ENCODE results near the gene NR6A1. TPM values are rescaled to one million over a fixed set of nuclear protein-coding genes. Genes with fewer than 3 reads are reported as not detected.
A peak's percentile ranks its signal among the peaks of the same experiment; 100 is the strongest.

The NR6A1 gene
- total and polyA plus RNA-seq, 2 of the 8 experiments (the other 6 are each of a cell fraction or from before 2014, with no cell fraction given), result 93.2 to 237 TPM

- Histone ChIP-seq H3K18ac (ENCODE audit: extremely low read depth, low read length) (no peak overlapping the region), H4K8ac (ENCODE audit: extremely low read depth, insufficient read depth, low read length) (no peak overlapping the region), H3K9me3 (ENCODE audit: insufficient read depth in 2 of 2, low read depth in 1 of 2, low read length in 1 of 2) (no peaks in the 10 kb centered on the region), H2BK5ac (ENCODE audit: low read depth, low read length) (peak overlapping the region; percentile 87; the same call in 1 of the 2 replicates), H2BK20ac (ENCODE audit: low read length) (no peak overlapping the region), H2BK12ac (ENCODE audit: low read depth, low read length) (0 out of 2 replicates have a peak overlapping the region, but pooled peaks have one; percentile 88), H3K36me3 (ENCODE audit: control insufficient read depth in 2 of 4, insufficient read depth in 4 of 4, low read length in 3 of 4) (no peaks in the 10 kb centered on the region), H3K14ac (ENCODE audit: insufficient read length) (peak overlapping the region; percentile 40), H3K27ac (ENCODE audit: low read depth, low read length) (no peak overlapping the region), H2BK120ac (replicated peaks; ENCODE audit: low read depth, low read length) (no peak overlapping the region), H3K4me2 (ENCODE audit: insufficient read depth in 1 of 2, low read depth in 2 of 2, low read length in 2 of 2) (no peak overlapping the region), H3K4me1 (replicated peaks in 1 of 4; ENCODE audit: control insufficient read depth in 3 of 4, insufficient read depth in 4 of 4, low read length in 3 of 4) (peaks cover 0 to 5% (median 0%) of the 10 kb centered on the region in 4 experiments; a peak in 2 of 7 replicates), H2AFZ (ENCODE audit: low read length) (no peak overlapping the region), H3K4me3 (ENCODE audit: extremely low read depth in 1 of 4, insufficient read depth in 2 of 4, low read depth in 3 of 4, low read length in 4 of 4) (no peak overlapping the region), H3K9ac (replicated peaks in 1 of 4; ENCODE audit: extremely low read depth in 1 of 4, low read depth in 3 of 4, low read length in 3 of 4) (no peak overlapping the region), H2AK5ac (ENCODE audit: low read depth, low read length) (peak overlapping the region; percentile 95), H3K4ac (replicated peaks; ENCODE audit: insufficient read length, low read depth, low read length) (no peak overlapping the region), H4K5ac (ENCODE audit: insufficient read length, low read depth, low read length) (no peak overlapping the region), H4K91ac (replicated peaks; ENCODE audit: insufficient read length, low read length) (no peak overlapping the region), H3K56ac (replicated peaks; ENCODE audit: insufficient read length, low read depth, low read length) (no peak overlapping the region), H4K20me1 (replicated peaks in 1 of 2; ENCODE audit: control insufficient read depth in 1 of 2, insufficient read depth in 2 of 2, low read length in 2 of 2) (peaks cover 1 to 5% of the 10 kb centered on the region in 2 experiments), H2BK15ac (ENCODE audit: low read length) (peak overlapping the region; percentile 61; the same call in 1 of the 2 replicates), H3K79me1 (ENCODE audit: low read depth, low read length) (peaks cover 6% of the 10 kb centered on the region), H3K23ac (ENCODE audit: insufficient read length) (no peak overlapping the region), H3K79me2 (ENCODE audit: control insufficient read depth in 1 of 2, insufficient read depth in 2 of 2, low read length in 2 of 2) (peaks cover 0 to 85% of the 10 kb centered on the region in 2 experiments; a peak in 2 of 4 replicates), H3K23me2 (ENCODE audit: low read depth, low read length) (no peaks in the 10 kb centered on the region), H3K27me3 (replicated peaks in 1 of 4; ENCODE audit: control insufficient read depth in 3 of 4, extremely low read depth in 1 of 4, insufficient read depth in 3 of 4, low read length in 3 of 4) (no peaks in the 10 kb centered on the region)
- POLR2A ChIA-PET (ENCODE audit: partially characterized antibody), result interaction anchor here (1.5 kb wide), 1 partner anchor 25 kb away, joined by 4 read pairs; no protein-coding TSS in a partner anchor
- 80% methylated on average over 4 of the region's 4 CpGs; no CpG with 5 or more reads in 1 of the 2 experiments for WGBS, 2 experiments (ENCODE audit: extremely low coverage in 1 of 2, insufficient coverage in 1 of 2, insufficient read length in 1 of 2, insufficient replicate concordance in 2 of 2, low coverage in 1 of 2, low lambda C conversion rate in 2 of 2, missing lambda C conversion rate in 1 of 2)
- CTCF ChIA-PET (ENCODE audit: partially characterized antibody), result interaction anchor here (0.5 to 1.7 kb wide), 5 partner anchors 18 to 106 kb away, joined by 3 to 5 read pairs (median 4); partner anchors contain the start of gene WDR38
- no peak for DNase-seq (ENCODE audit: low read depth in 1 of 2, low spot score in 2 of 2)
- FAIRE-seq, result no peak
- TF ChIP-seq ZNF274 (IDR thresholded peaks at IDR 0.05; ENCODE audit: borderline replicate concordance, extremely low read depth, low read length) (no peak), HDAC6 (IDR thresholded peaks at IDR 0.05; ENCODE audit: low read depth, low read length) (no peak), BCL11A (IDR thresholded peaks at IDR 0.05; ENCODE audit: low read depth in 2 of 2, low read length in 2 of 2) (no peak), SUZ12 (IDR thresholded peaks at IDR 0.05; ENCODE audit: low read length) (no peak), TAF1 (IDR thresholded peaks at IDR 0.05; ENCODE audit: low read depth, low read length) (no peak), JUND (IDR thresholded peaks at IDR 0.05; ENCODE audit: low read length) (no peak), E2F6 (IDR thresholded peaks at IDR 0.05) (no peak), CBX8 (IDR thresholded peaks at IDR 0.05; ENCODE audit: borderline replicate concordance, low read depth, low read length) (no peak), FOSL1 (IDR thresholded peaks at IDR 0.05; ENCODE audit: insufficient read depth, low read depth, low read length) (no peak), SP1 (IDR thresholded peaks at IDR 0.05; ENCODE audit: low read depth, low read length) (no peak), TBP (IDR thresholded peaks at IDR 0.05; ENCODE audit: low read depth, low read length) (no peak)
- TF ChIP-seq, protein P1, sequence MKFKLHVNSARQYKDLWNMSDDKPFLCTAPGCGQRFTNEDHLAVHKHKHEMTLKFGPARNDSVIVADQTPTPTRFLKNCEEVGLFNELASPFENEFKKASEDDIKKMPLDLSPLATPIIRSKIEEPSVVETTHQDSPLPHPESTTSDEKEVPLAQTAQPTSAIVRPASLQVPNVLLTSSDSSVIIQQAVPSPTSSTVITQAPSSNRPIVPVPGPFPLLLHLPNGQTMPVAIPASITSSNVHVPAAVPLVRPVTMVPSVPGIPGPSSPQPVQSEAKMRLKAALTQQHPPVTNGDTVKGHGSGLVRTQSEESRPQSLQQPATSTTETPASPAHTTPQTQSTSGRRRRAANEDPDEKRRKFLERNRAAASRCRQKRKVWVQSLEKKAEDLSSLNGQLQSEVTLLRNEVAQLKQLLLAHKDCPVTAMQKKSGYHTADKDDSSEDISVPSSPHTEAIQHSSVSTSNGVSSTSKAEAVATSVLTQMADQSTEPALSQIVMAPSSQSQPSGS (IDR thresholded peaks at IDR 0.05; ENCODE audit: low read length), result no peak
Measured at GRCh38 chr9:124747065-124747464, 24.0 kb downstream of the NR6A1 start.

Measured in H1 (cell line).